Calu3 (cell line): ENCODE data around the gene ANKRD2. TPM values are rescaled to one million over a fixed set of nuclear protein-coding genes. Genes with fewer than 3 reads are reported as not detected.

Experiments
- BruUV-seq: library from RNA; stranded (reverse); fragments of 400-500 nt; replicated peaks from 2 replicates; lab custom pipeline; 2021; lab: Mats Ljungman, UMichigan
- CTCF ChIA-PET: fragments of 300-600 bp; sonication (Branson Sonifier 250); formaldehyde crosslinking; loops from one replicate; lab custom pipeline; 2022; ENCODE audit warnings: antibody characterized with exemption; lab: Charles Lee
- DNase-seq: peaks from one replicate; pipeline ENCODE4 v3.0.0; 2022
- H3K27ac Mint-ChIP-seq: one replicate; pipeline ENCODE4 v1.8.0; 2022; ENCODE audit warnings: mixed read lengths; ENCODE audit not compliant: unreplicated experiment
- H3K27me3 Mint-ChIP-seq: one replicate; pipeline ENCODE4 v1.8.0; 2022; ENCODE audit warnings: mixed read lengths; ENCODE audit not compliant: unreplicated experiment
- H3K36me3 Mint-ChIP-seq: one replicate; pipeline ENCODE4 v1.8.0; 2022; ENCODE audit warnings: mild to moderate bottlenecking, moderate library complexity, mixed read lengths; ENCODE audit not compliant: insufficient read depth, unreplicated experiment
- H3K4me1 Mint-ChIP-seq: one replicate; pipeline ENCODE4 v1.8.0; 2022; ENCODE audit warnings: mild to moderate bottlenecking, low read depth, mixed read lengths; ENCODE audit not compliant: unreplicated experiment
- H3K4me3 Mint-ChIP-seq: one replicate; pipeline ENCODE4 v1.8.0; 2022; ENCODE audit warnings: mild to moderate bottlenecking, low read depth, moderate library complexity, mixed read lengths; ENCODE audit not compliant: unreplicated experiment
- H3K9me3 Mint-ChIP-seq: one replicate; pipeline ENCODE4 v1.8.0; 2022; ENCODE audit warnings: low read depth, mixed read lengths; ENCODE audit not compliant: unreplicated experiment
- CTCF ChIP-seq: fragments of 200-600 bp; IDR thresholded peaks from one replicate; pipeline ENCODE4 v1.8.0; 2022; ENCODE audit warnings: antibody characterized with exemption; ENCODE audit not compliant: unreplicated experiment
- intact Hi-C: fragments of 100-400 bp; cut with micrococcal nuclease; formaldehyde crosslinking; loops from one replicate; pipeline ENCODE4 v1.10.0; 2022; ENCODE audit not compliant: unreplicated experiment
- total RNA-seq: library from RNA; stranded (reverse); gene quantifications from 2 replicates; pipeline ENCODE4 v1.2.3, GENCODE V29; 2022

ANKRD2 gene
- total RNA-seq, 1 experiment from 2014 or later, result 0.90 TPM

GRCh38 chr10:97612386-97612785 lies 39.8 kb downstream of the ANKRD2 start:
- Mint-ChIP-seq H3K36me3 (peaks cover 9% of the 10 kb centered on the region), H3K9me3 (no peaks in the 10 kb centered on the region), H3K27ac (no peak overlapping the region), H3K27me3 (no peaks in the 10 kb centered on the region), H3K4me3 (no peak overlapping the region), H3K4me1 (no peaks in the 10 kb centered on the region)
- BruUV-seq, result no TSS peak
- no peak for TF ChIP-seq CTCF
- intact Hi-C loops, result loop anchor here (1.0 to 2.0 kb wide), 3 partner anchors 40 to 149 kb away; partner anchors contain the start of gene ANKRD2
- peak; percentile 17 for DNase-seq
- CTCF ChIA-PET, result interaction anchor here (0.7 to 1.6 kb wide), 6 partner anchors 16 to 148 kb away, joined by 3 to 7 read pairs (median 4); partner anchors contain the start of genes ANKRD2 and HOGA1

- BruUV-seq, result no TSS peak
- no peak for TF ChIP-seq CTCF
- H3K27me3 Mint-ChIP-seq, result no peaks in the 10 kb centered on the region
- no peak overlapping the region for H3K4me3 Mint-ChIP-seq
- peaks cover 9% of the 10 kb centered on the region for H3K36me3 Mint-ChIP-seq
- H3K9me3 Mint-ChIP-seq, result no peaks in the 10 kb centered on the region
- intact Hi-C loops, result no loop called here
- CTCF ChIA-PET, result interaction anchor here (0.6 kb wide), 1 partner anchor 24 kb away, joined by 10 read pairs; no protein-coding TSS in a partner anchor
- no peak for DNase-seq
- no peaks in the 10 kb centered on the region for H3K4me1 Mint-ChIP-seq
- no peak overlapping the region for H3K27ac Mint-ChIP-seq
Measured at GRCh38 chr10:97618285-97618684, 45.7 kb downstream of the ANKRD2 start.

GRCh38 chr10:97618733-97619132 lies 46.2 kb downstream of the ANKRD2 start:
- CTCF ChIA-PET, result interaction anchor here (0.6 kb wide), 1 partner anchor 25 kb away, joined by 10 read pairs; no protein-coding TSS in a partner anchor
- intact Hi-C loops, result no loop called here

GRCh38 chr10:97623277-97623676 lies 50.7 kb downstream of the ANKRD2 start:
- Mint-ChIP-seq H3K9me3 (no peaks in the 10 kb centered on the region), H3K4me3 (no peak overlapping the region), H3K27me3 (no peaks in the 10 kb centered on the region), H3K36me3 (no peaks in the 10 kb centered on the region), H3K4me1 (no peaks in the 10 kb centered on the region), H3K27ac (no peak overlapping the region)
- no peak for TF ChIP-seq CTCF
- CTCF ChIA-PET, result no interaction called here
- BruUV-seq, result no TSS peak
- DNase-seq, result no peak
- intact Hi-C loops, result no loop called here

More at GRCh38 chr10:97618733-97619132, 46.2 kb downstream of the ANKRD2 start:
- Mint-ChIP-seq H3K27ac (no peak overlapping the region), H3K27me3 (no peaks in the 10 kb centered on the region), H3K4me3 (no peak overlapping the region), H3K4me1 (no peaks in the 10 kb centered on the region), H3K36me3 (peaks cover 9% of the 10 kb centered on the region), H3K9me3 (no peaks in the 10 kb centered on the region)
- BruUV-seq, result no TSS peak
- DNase-seq, result no peak
- no peak for TF ChIP-seq CTCF
